Rectal smooth muscle tissue (tissue), 1 donor: Measurements from ENCODE around the gene DLD.
"Not testable (repeated sequence)": the region's sequence is repeated elsewhere in the genome, so short reads cannot be mapped to it uniquely, and the experiment has no call there.

Experiments used
- H3K27ac ChIP-seq: one replicate; pipeline ENCODE4 v1.7.0; 2013; ENCODE audit warnings: low read depth, low read length, inconsistent platforms
- H3K27me3 ChIP-seq: one replicate; pipeline ENCODE4 v1.7.0; 2013; ENCODE audit warnings: low read length; ENCODE audit not compliant: control insufficient read depth, insufficient read depth
- H3K36me3 ChIP-seq: one replicate; pipeline ENCODE4 v1.7.0; 2013; ENCODE audit warnings: low read length; ENCODE audit not compliant: control insufficient read depth, insufficient read depth
- H3K4me1 ChIP-seq: one replicate; pipeline ENCODE4 v1.7.0; 2013; ENCODE audit warnings: low read length; ENCODE audit not compliant: control insufficient read depth, insufficient read depth
- H3K4me3 ChIP-seq: one replicate; pipeline ENCODE4 v1.7.0; 2013; ENCODE audit warnings: low read length
- H3K9ac ChIP-seq: one replicate; pipeline ENCODE4 v1.7.0; 2013; ENCODE audit warnings: low read length

The DLD gene

DNA sequence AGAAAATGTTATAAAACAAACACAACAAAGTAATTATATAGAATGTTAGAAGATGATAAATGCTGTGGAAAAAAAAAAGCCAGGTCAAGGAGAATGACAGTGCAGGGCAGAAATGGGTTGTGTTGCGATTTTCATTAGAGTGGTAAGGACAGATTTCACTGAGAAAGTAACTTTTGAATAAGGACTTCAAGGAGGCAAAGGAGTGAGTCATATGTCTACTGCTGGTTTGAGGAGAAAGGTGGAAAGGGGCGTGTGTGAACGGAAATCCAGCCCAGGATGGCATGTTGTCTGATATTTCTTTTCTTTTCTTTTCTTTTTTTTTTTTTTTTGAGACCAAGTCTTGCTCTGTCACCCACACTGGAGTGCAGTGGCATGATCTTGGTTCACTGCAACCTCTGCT lies 12.3 kb upstream of the DLD start:
- H3K36me3 ChIP-seq: no peaks in the 10 kb centered on the region

DNA sequence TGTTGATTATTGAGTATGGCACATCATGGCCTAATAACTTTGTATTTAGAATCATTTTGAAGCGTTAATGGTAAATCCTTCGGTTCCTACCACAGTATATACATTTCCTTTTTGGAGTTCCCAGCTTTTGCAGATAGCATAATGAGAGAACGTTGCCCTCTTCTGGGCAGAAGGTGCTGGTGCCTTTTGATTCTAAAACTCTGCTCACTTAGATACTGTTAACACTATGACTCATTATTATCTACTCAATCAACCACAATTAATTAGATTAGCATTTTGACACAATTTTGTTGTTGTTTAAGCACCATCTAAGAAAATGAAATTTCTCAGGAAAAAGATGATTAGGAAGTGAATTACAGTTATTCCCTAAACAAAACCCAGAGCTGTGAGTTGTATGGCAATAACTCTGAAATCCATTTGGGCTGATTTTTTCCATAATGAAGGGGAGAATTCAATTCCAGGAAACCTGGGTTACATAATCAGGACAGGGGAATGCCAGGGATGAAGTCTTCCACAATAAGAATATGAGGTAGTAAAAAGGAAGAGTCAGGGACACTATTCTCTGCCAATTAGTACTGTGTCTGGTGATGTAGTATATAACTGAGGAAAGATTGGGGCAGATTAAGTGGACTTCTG lies 11.5 kb upstream of the DLD start:
- no peak overlapping the region for H3K27ac ChIP-seq
- H3K27me3 ChIP-seq: no peaks in the 10 kb centered on the region
- no peak overlapping the region for H3K4me3 ChIP-seq
- no peaks in the 10 kb centered on the region for H3K36me3 ChIP-seq
- H3K4me1 ChIP-seq: no peaks in the 10 kb centered on the region
- H3K9ac ChIP-seq: no peak overlapping the region

More for the DNA sequence above, 12.3 kb upstream of the DLD start:
- no peak overlapping the region for H3K27ac ChIP-seq
- H3K4me1 ChIP-seq: peaks cover 3% of the 10 kb centered on the region
- no peaks in the 10 kb centered on the region for H3K27me3 ChIP-seq
- H3K4me3 ChIP-seq: no peak overlapping the region
- H3K9ac ChIP-seq: no peak overlapping the region

DNA sequence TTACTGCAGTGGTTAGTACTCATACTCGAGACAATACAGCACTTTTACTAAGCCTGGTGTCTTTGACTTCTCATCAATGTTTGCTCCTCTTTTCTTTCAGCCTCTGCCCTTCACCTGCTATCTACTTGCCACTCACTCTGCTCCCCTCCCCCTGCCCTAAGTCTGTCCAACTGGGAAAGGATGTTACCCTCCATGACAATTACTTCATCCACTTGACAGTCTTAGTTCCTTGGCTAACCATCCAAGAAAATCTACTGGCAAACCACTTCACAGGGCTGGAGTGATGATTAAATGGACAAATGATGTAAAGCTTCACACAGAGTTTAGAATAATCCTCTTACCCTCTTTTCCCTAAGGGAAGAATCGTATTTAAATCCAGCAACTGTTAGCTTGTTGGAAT lies 8.2 kb upstream of the DLD start:
- Histone ChIP-seq H3K36me3 (no peaks in the 10 kb centered on the region), H3K4me3 (no peak overlapping the region), H3K4me1 (no peaks in the 10 kb centered on the region), H3K27ac (no peak overlapping the region), H3K27me3 (no peaks in the 10 kb centered on the region), H3K9ac (no peak overlapping the region)

DNA sequence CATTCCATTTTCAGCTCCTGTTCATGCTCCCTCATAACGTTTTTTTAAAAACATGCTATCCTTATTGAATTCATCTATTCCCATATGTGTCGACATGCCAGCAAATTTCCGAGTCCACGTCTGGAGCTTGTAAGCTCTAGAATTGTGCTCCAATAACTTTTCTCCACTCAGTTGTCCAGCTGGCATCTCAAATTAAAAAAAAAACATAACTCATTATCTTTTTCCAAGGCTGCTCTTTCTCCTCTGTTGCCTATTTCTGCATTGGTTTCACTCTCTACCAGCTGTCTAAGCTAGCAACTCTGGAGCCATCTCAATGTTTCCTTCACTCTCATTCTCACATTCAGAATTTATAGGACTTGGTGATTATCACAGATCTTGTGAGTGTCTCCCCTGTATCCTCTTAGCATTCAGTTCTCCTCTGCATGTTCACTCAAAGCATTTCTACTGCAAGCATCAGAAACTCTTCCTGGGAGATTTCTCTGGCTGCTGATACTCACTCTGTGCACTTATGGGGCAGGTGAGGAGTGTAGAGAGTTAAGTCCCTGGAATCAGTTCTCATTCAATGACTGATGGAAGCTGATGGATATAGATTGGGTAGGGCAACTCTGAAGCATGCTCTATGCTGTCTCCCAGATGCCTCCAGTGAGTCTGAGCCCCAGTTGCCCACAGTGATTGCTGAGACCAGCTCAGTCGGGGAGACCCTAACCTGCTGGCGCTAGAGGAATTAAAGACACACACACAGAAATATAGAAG lies 6.7 kb upstream of the DLD start:
- H3K27ac ChIP-seq: no peak overlapping the region
- no peaks in the 10 kb centered on the region for H3K27me3 ChIP-seq
- no peak overlapping the region for H3K4me3 ChIP-seq
- no peaks in the 10 kb centered on the region for H3K4me1 ChIP-seq
- no peak overlapping the region for H3K9ac ChIP-seq
- H3K36me3 ChIP-seq: no peaks in the 10 kb centered on the region

DNA sequence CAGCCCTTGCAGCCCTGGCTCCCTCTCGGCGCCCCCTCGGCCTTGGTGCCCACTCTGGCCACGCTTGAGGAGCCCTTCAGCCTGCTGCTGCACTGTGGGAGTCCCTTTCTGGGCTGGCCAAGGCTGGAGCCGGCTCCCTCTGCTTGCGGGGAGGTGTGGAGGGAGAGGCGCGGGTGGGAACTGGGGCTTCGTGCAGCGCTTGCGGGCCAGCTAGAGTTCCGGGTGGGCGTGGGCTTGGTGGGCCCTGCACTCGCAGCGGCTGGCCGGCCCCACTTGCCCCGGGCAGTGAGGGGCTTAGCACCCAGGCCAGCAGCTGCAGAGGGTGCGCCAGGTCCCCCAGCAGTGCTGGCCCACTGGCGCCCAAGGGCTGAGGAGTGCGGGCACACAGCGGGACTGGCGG lies 3.2 kb upstream of the DLD start:
- not testable (repeated sequence) for H3K4me3 ChIP-seq, H3K9ac ChIP-seq, H3K27me3 ChIP-seq, H3K27ac ChIP-seq, H3K36me3 ChIP-seq
- peaks cover 14% of the 10 kb centered on the region for H3K4me1 ChIP-seq

DNA sequence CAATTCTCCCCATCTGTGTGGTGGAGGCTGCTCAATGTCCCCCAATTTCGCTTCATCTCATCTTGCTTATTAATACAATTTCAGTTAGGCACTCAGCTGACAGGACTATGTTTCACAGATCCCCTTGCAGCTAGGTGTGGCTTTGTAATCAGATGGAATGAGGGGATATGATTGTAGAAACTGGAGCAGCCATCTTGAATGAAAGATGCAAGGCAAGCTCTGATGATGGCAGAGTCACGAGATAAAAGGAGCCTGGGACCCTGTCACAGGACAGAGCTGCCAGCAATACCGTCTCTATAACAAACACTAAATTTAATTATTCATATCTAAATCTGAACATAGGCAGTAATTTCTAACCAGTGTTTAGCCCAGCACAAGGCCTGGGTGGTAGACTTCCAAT lies 991 bp upstream of the DLD start:
- Histone ChIP-seq H3K9ac (no peak overlapping the region), H3K4me3 (no peak overlapping the region), H3K27ac (peak overlapping the region; percentile 97), H3K36me3 (no peaks in the 10 kb centered on the region), H3K27me3 (no peaks in the 10 kb centered on the region), H3K4me1 (peaks cover 25% of the 10 kb centered on the region)

DNA sequence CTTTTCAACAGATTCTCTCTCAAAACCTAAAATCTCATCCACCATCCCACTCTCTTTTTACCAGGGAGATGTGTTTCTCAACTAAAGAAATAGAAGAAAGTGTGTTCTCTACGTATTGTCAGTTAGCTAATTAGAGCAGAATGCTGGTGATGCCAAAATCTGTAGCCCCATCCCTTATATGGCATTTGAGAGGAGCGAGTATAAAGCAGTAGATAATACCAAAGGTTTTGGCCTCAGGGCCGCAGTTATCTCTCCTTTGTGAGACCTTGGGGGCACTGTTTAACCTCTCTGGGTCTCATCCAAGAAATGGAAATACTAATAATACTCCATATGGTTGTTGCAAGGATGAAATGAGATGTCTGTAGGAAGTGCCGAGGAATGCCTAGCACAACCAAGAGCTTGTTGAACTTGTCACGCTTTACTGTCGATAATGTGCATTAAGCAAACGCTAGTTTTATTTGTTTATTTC lies 456 bp upstream of the DLD start:
- H3K4me1 ChIP-seq: peaks cover 25% of the 10 kb centered on the region
- H3K9ac ChIP-seq: peak overlapping the region; percentile 52
- peak overlapping the region; percentile 99 for H3K4me3 ChIP-seq
- peak overlapping the region; percentile 97 for H3K27ac ChIP-seq
- H3K36me3 ChIP-seq: no peaks in the 10 kb centered on the region
- H3K27me3 ChIP-seq: no peaks in the 10 kb centered on the region

DNA sequence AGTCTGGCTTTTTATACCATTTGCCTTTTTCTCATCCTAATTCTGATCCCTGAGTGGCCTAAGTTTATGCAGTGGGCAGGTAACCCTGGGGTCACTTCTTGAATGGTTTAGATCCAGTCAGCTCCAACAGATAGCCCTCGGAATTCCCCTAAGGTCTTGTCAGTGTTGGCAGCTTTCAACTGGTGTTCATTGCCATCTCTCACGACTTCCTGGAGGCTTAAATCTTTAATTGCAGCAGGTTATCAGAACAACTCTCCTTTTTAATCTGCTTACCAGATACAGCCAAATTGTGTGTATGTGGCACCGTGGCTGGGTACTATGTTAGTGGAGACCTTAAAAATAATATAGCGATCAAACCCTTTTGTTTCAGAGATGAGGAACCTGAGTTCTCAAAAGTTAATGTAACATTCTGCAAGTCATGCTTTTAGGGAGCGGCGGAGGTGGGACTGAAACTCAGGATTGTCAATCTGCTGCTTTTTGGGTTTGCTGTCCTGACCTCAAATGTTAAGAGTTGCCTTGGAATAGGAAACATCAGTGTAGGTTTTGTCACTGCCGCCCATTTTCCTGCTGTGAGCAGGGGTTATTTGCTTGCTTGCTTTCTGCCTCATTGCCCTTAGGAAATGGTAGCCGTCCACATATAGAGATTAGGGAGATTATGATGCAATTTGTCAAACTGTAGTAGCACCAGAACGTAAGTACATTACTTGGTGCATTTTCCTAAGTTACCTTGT lies 818 bp downstream of the DLD start:
- Histone ChIP-seq H3K36me3 (no peaks in the 10 kb centered on the region), H3K4me1 (peaks cover 25% of the 10 kb centered on the region), H3K4me3 (peak overlapping the region; percentile 99), H3K27me3 (no peaks in the 10 kb centered on the region), H3K9ac (peak overlapping the region; percentile 99), H3K27ac (peak overlapping the region; percentile 97)

DNA sequence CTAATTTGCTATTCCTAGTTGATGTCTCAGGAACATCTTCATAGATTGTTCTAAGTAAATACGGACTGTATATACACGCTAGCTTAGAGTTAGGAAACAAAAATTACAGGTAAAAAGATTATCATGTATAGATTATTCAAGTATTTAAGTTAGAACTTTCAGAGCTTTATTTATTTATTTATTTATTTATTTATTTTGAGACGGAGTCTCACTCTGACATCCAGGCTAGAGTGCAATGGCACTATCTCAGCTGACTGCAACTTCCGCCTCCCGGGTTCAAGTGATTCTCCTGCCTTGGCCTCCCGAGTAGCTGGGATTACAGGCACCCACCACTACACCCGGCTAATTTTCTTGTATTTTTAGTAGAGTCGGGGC lies 1.4 kb downstream of the DLD start:
- peaks cover 25% of the 10 kb centered on the region for H3K4me1 ChIP-seq
- not testable (repeated sequence) for H3K27ac ChIP-seq, H3K9ac ChIP-seq, H3K27me3 ChIP-seq, H3K36me3 ChIP-seq
- peak overlapping the region; percentile 99 for H3K4me3 ChIP-seq

DNA sequence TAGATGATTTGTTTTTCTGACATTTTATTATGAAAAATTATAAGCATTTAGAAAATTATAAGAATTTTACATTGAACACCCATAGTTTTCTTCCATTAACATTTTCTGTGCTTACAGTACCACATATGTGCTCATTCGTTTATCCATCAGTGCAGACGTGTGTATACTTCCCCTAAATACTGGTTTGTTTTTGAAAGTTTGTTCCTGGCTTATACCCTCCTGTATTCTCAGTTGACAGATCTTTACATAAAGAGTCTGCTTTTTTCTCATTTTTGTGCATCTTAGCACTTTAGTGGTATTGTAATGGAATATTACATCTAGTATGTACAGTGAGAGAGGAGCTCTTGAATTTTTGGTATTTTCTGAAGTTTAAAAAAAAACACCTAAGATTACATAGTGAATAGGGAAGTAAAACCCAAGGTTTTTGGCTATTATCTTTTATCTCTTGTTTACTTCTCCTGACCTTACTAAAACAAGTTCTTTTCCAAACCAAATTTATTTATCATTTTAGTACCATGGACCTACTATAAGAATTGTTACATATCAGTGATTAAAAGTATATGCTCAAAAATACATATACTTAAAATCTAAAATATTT lies 8.1 kb downstream of the DLD start:
- peaks cover 11% of the 10 kb centered on the region for H3K36me3 ChIP-seq
- H3K9ac ChIP-seq: no peak overlapping the region
- H3K27me3 ChIP-seq: no peaks in the 10 kb centered on the region
- H3K4me3 ChIP-seq: no peak overlapping the region
- H3K27ac ChIP-seq: no peak overlapping the region
- H3K4me1 ChIP-seq: no peaks in the 10 kb centered on the region

DNA sequence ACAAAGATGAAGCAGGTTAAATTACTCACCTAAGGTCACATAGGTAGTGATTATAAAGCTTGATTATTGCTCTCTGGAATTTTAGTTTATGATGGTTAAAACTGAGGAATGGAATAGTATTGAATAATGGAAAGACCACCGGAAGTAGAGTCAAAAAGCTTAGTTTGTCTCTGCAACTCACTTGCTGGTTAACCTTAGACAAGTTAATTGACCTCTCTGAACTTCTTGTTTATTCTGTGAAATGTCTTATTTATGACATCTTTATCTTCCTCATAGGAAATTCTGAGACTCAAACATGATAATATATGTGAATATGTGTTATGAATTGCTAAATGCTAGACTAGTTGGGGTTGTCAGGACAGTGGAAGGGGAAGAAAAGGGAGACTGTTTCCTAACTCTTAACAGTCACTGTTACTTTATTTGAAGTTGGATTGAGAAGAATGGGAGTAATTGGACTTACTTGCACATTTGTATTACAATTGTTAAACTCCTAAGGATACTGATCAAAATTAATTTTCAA lies 9.6 kb downstream of the DLD start:
- H3K4me3 ChIP-seq: no peak overlapping the region
- no peaks in the 10 kb centered on the region for H3K27me3 ChIP-seq
- no peaks in the 10 kb centered on the region for H3K4me1 ChIP-seq
- H3K36me3 ChIP-seq: peaks cover 12% of the 10 kb centered on the region
- no peak overlapping the region for H3K9ac ChIP-seq
- H3K27ac ChIP-seq: no peak overlapping the region

DNA sequence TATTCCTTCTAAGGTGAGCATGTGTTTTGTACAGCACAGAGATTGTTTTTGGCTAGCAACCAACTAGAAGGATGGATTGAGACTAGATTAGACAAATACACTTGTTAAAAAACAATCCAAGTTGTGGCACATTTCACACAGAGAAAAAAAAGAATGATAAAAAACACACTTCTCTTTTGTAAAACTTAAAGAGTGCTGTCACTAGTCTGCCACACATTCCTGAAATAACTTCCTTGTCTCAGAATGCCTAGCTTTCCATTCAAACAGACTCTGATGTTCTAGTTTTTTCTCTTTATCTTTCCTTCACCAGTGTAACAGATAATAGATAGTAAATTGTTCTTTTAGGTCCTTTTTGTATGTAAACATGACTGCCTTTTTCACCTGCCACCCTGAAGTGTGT lies 11.4 kb downstream of the DLD start:
- Histone ChIP-seq H3K27ac (no peak overlapping the region), H3K27me3 (no peaks in the 10 kb centered on the region), H3K36me3 (peaks cover 23% of the 10 kb centered on the region), H3K4me1 (no peaks in the 10 kb centered on the region), H3K9ac (no peak overlapping the region), H3K4me3 (no peak overlapping the region)
